Measurements from ENCODE around the gene GPR161.

The GPR161 gene

DNA sequence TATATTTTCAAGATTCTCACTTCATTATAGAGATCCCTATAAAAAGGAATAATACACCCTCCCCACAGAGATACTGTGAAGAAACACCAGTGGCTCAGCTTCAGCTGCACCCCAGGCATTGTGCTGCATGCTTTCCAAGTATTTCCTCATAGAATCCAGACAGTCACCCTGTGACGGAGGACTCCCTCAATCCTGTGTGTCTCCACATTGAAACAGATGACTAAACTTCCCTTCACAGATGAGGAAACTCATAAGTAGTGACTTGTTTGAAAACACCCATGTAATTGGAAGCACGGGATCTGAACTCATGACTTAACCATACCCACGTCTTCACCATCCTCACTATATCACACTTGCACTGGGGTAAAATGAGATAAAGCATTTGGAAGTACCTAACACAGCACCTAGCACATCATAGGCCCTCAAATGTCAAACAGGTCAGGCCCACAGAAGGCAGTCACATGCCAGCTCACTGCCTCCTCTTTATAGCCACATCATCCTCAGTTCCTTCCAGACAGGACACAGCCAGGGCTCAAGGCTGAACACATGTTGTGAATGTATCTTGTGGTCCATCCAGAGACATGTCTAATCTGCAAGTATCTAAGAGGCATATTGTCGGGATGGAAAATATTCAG is 55.2 kb downstream of the GPR161 start:
- Histone ChIP-seq H3K9me2 (replicated peaks; ENCODE audit: low read depth, low read length) (no peaks in the 10 kb centered on the region), H3K79me2 (ENCODE audit: insufficient read depth, low read length) (no peaks in the 10 kb centered on the region), H3K4me2 (ENCODE audit: low read depth, low read length, poor library complexity, severe bottlenecking) (no peak overlapping the region), H4K20me1 (ENCODE audit: insufficient read depth, low read length, poor library complexity, severe bottlenecking) (no peaks in the 10 kb centered on the region), H3F3A (ENCODE audit: low read depth) (no peaks in the 10 kb centered on the region), H3K4me1 (ENCODE audit: insufficient read depth, low read length, poor library complexity, severe bottlenecking) (peaks cover 21% of the 10 kb centered on the region), H3K9me3 (ENCODE audit: insufficient read depth, low read depth, low read length) (no peaks in the 10 kb centered on the region), H3K4me3 (ENCODE audit: low read length, poor library complexity, severe bottlenecking) (no peak overlapping the region), H2AFZ (ENCODE audit: low read length) (no peak overlapping the region), H3K27me3 (ENCODE audit: insufficient read depth, low read length, poor library complexity, severe bottlenecking) (no peaks in the 10 kb centered on the region), H3K9ac (ENCODE audit: low read depth, low read length, poor library complexity, severe bottlenecking) (no peak overlapping the region), H3K36me3 (ENCODE audit: insufficient read depth, low read length) (peaks cover 16% of the 10 kb centered on the region; the same call in 1 of the 2 replicates)
- TF ChIP-seq, protein P1, sequence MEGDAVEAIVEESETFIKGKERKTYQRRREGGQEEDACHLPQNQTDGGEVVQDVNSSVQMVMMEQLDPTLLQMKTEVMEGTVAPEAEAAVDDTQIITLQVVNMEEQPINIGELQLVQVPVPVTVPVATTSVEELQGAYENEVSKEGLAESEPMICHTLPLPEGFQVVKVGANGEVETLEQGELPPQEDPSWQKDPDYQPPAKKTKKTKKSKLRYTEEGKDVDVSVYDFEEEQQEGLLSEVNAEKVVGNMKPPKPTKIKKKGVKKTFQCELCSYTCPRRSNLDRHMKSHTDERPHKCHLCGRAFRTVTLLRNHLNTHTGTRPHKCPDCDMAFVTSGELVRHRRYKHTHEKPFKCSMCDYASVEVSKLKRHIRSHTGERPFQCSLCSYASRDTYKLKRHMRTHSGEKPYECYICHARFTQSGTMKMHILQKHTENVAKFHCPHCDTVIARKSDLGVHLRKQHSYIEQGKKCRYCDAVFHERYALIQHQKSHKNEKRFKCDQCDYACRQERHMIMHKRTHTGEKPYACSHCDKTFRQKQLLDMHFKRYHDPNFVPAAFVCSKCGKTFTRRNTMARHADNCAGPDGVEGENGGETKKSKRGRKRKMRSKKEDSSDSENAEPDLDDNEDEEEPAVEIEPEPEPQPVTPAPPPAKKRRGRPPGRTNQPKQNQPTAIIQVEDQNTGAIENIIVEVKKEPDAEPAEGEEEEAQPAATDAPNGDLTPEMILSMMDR (conservative IDR thresholded peaks at IDR 0.05; ENCODE audit: low read length): no peak
- no peak for TF ChIP-seq EZH2phosphoT487 (IDR thresholded peaks at IDR 0.05; ENCODE audit: borderline replicate concordance)

DNA sequence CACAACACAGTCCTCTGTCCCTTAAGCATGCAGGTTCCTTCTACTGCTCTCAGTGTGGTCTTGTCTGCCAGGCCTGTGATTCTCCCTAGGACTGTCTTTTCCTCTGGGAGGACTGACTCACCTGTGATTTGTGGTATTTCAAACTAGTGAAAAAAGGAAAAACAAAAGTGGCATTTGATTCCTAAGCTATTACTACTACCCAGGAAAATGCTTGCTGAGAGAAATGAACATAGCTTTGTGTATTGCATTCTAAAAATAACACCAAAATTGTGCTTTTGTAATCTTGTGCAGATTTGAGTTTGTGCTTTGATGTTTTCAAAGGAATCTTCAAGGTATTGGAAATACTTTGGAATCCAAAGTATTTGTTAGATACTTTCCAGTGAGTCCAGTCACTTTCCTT is 57.0 kb downstream of the GPR161 start:
- Histone ChIP-seq H3K36me3 (ENCODE audit: insufficient read depth, low read length) (peaks cover 28% of the 10 kb centered on the region; the same call in 1 of the 2 replicates), H3K9me2 (replicated peaks; ENCODE audit: low read depth, low read length) (no peaks in the 10 kb centered on the region), H4K20me1 (ENCODE audit: insufficient read depth, low read length, poor library complexity, severe bottlenecking) (no peaks in the 10 kb centered on the region), H3K27me3 (ENCODE audit: insufficient read depth, low read length, poor library complexity, severe bottlenecking) (no peaks in the 10 kb centered on the region), H3K4me2 (ENCODE audit: low read depth, low read length, poor library complexity, severe bottlenecking) (no peak overlapping the region), H3K4me1 (ENCODE audit: insufficient read depth, low read length, poor library complexity, severe bottlenecking) (peaks cover 21% of the 10 kb centered on the region), H3K9ac (ENCODE audit: low read depth, low read length, poor library complexity, severe bottlenecking) (no peak overlapping the region), H3K79me2 (ENCODE audit: insufficient read depth, low read length) (no peaks in the 10 kb centered on the region), H3K4me3 (ENCODE audit: low read length, poor library complexity, severe bottlenecking) (no peak overlapping the region), H3F3A (ENCODE audit: low read depth) (no peaks in the 10 kb centered on the region), H3K9me3 (ENCODE audit: insufficient read depth, low read depth, low read length) (no peaks in the 10 kb centered on the region), H2AFZ (ENCODE audit: low read length) (no peak overlapping the region)
- TF ChIP-seq, protein P1 (conservative IDR thresholded peaks at IDR 0.05; ENCODE audit: low read length): no peak
- no peak for TF ChIP-seq EZH2phosphoT487 (IDR thresholded peaks at IDR 0.05; ENCODE audit: borderline replicate concordance)

DNA sequence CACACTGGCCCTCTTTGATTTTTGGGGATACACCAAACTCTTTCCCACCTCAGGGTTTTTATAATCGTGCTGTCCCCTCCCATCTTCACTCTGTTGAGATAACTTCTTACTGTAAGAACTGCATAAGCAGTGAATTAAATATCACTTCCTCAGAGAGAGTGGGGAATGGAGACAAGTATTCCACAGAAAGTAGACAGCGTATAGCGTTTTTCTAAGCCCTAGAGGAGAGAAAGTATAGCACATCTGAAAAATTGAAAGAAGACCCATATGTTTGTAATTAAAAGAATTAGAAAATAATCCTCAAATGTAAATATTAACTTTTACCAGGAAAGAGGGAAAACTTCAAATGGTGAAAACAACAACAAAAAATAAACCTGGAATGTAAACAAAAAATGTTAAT is 67.3 kb downstream of the GPR161 start:
- H3K4me2 ChIP-seq (ENCODE audit: low read depth, low read length, poor library complexity, severe bottlenecking): no peak overlapping the region
- H4K20me1 ChIP-seq (ENCODE audit: insufficient read depth, low read length, poor library complexity, severe bottlenecking): no peaks in the 10 kb centered on the region
- no peaks in the 10 kb centered on the region for H3K27me3 ChIP-seq (ENCODE audit: insufficient read depth, low read length, poor library complexity, severe bottlenecking)
- TF ChIP-seq, protein P1 (conservative IDR thresholded peaks at IDR 0.05; ENCODE audit: low read length): no peak
- TF ChIP-seq EZH2phosphoT487 (IDR thresholded peaks at IDR 0.05; ENCODE audit: borderline replicate concordance): no peak
- peaks cover 70% of the 10 kb centered on the region for H3K36me3 ChIP-seq (ENCODE audit: insufficient read depth, low read length)
- no peak overlapping the region for H2AFZ ChIP-seq (ENCODE audit: low read length)
- no peak overlapping the region for H3K9ac ChIP-seq (ENCODE audit: low read depth, low read length, poor library complexity, severe bottlenecking)
- H3K4me3 ChIP-seq (ENCODE audit: low read length, poor library complexity, severe bottlenecking): no peak overlapping the region
- H3K9me2 ChIP-seq (replicated peaks; ENCODE audit: low read depth, low read length): no peaks in the 10 kb centered on the region
- H3K79me2 ChIP-seq (ENCODE audit: insufficient read depth, low read length): no peaks in the 10 kb centered on the region
- H3K9me3 ChIP-seq (ENCODE audit: insufficient read depth, low read depth, low read length): no peaks in the 10 kb centered on the region
- H3F3A ChIP-seq (ENCODE audit: low read depth): no peaks in the 10 kb centered on the region
- no peaks in the 10 kb centered on the region for H3K4me1 ChIP-seq (ENCODE audit: insufficient read depth, low read length, poor library complexity, severe bottlenecking)
